ENCODE data around the gene NUSAP1. TPM values are rescaled to one million over a fixed set of nuclear protein-coding genes. Genes with fewer than 3 reads are reported as not detected.
"Not testable (repeated sequence)": the region's sequence is repeated elsewhere in the genome, so short reads cannot be mapped to it uniquely, and the experiment has no call there.

The NUSAP1 gene
- total RNA-seq, 4 donors from 2014 or later: 0.47 to 4.6 (median 3.4) TPM

- Histone ChIP-seq H3K4me3 (no peak overlapping the region), H3K27me3 (no peaks in the 10 kb centered on the region), H3K36me3 (peaks cover 0 to 86% of the 10 kb centered on the region in 2 donors), H3K27ac (no peak overlapping the region), H3K4me1 (peaks cover 0 to 19% (median 3%) of the 10 kb centered on the region in 3 donors), H3K9me3 (no peaks in the 10 kb centered on the region)
- no peak for TF ChIP-seq EP300 (IDR thresholded peaks at IDR 0.05)
- no peak for TF ChIP-seq CTCF (IDR thresholded peaks at IDR 0.05)
- TF ChIP-seq POLR2AphosphoS5 (IDR thresholded peaks at IDR 0.05): no peak
- TF ChIP-seq POLR2A (IDR thresholded peaks at IDR 0.05): no peak
- 46 to 50% methylated on average over 1 of the region's 1 CpG for WGBS, 2 donors (ENCODE audit: low coverage in 1 of 2)
- no peak for ATAC-seq
These were observed 40.2 kb upstream of the NUSAP1 start for GRCh38 chr15:41292521-41292920.

DNA sequence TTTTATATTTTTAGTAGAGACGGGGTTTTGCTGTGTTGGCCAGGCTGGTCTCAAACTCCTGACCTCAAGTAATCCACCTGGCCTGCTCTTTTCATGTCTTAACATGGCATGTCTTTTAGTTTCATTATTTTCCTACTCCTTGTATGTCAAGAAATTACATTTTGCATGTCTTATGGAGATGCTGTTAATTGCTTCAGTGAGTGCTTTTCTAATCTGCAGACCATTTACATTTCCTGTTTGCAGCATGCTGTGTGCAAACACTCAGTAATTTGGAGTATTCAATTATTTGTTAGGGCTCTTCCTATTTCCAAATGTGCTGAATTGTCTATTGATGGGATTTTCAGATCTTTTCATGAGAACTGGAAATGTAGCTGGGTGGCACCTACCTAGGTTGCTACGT lies 31.5 kb upstream of the NUSAP1 start:
- H3K36me3 ChIP-seq: peaks cover 0 to 53% of the 10 kb centered on the region in 2 donors
- H3K27me3 ChIP-seq, ATAC-seq, H3K9me3 ChIP-seq, H3K27ac ChIP-seq, H3K4me1 ChIP-seq, H3K4me3 ChIP-seq: not testable (repeated sequence)
- 88 to 100% methylated on average over 2 of the region's 2 CpGs for WGBS, 2 donors (ENCODE audit: low coverage in 1 of 2)

DNA sequence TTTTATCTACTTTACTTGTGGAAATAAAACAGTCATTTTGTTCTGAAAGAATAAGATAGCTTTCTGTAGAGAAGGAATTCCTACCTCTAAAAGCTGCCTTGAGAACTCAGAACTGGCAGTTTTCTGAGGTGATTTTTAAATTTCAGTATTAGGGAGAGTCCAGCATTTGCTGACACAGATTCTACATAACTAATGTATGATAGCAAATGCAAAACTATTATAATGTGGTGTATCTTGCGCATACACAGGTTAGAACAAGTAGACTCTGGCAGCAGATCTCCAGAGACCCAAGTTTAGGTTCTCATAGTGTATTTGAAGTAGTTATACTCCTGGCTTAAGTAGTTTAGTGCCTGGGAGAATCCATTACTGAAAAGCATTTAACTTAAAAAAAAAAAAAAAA lies 31.1 kb upstream of the NUSAP1 start:
- WGBS, 2 donors (ENCODE audit: low coverage in 1 of 2): 100% methylated on average over 1 of the region's 1 CpG; no CpG with 5 or more reads in 1 of the 2 donors
- Histone ChIP-seq H3K4me3 (no peak overlapping the region), H3K4me1 (no peaks in the 10 kb centered on the region), H3K36me3 (peaks cover 0 to 49% of the 10 kb centered on the region in 2 donors), H3K27ac (no peak overlapping the region), H3K27me3 (no peaks in the 10 kb centered on the region), H3K9me3 (no peaks in the 10 kb centered on the region)
- TF ChIP-seq CTCF (IDR thresholded peaks at IDR 0.05) (no peak), POLR2A (IDR thresholded peaks at IDR 0.05) (no peak), EP300 (IDR thresholded peaks at IDR 0.05) (no peak)
- no peak for ATAC-seq

DNA sequence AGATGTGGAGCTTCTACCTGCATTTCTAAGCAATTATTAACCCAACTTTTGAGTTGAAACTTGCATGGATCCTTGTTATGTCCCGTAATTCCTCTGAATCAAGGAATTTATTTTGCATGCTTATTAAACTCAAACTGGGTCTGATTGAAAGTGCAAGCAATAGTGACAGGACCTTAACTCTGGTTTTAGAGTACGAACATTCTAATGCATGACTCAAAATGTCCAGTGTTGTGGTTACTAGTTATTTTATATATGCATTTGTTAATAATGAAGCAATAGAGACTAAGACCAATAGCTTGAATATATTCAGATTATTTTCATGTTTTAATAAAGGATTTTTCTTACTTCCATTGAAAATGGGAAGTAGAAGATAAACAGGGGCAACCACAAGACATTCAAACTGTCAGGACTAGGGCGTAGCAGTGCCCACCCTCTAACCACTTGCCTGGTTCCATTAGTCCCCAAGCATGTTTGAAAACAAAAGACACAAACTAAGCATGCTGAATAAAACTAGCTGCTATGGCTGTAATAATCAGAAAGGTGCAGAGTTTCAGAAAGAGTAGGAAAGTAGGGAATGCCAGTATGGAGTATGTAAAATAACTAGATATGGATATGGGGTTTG lies 28.4 kb upstream of the NUSAP1 start:
- WGBS, 2 donors (ENCODE audit: low coverage in 1 of 2): 93 to 97% methylated on average over 3 of the region's 3 CpGs

GRCh38 chr15:41307679-41308078 lies 25.0 kb upstream of the NUSAP1 start:
- H3K27me3 ChIP-seq: no peaks in the 10 kb centered on the region
- WGBS, 2 donors (ENCODE audit: low coverage in 1 of 2): 86 to 100% methylated on average over 3 of the region's 5 CpGs
- no peak overlapping the region for H3K27ac ChIP-seq
- no peaks in the 10 kb centered on the region for H3K9me3 ChIP-seq
- no peaks in the 10 kb centered on the region for H3K4me1 ChIP-seq
- peaks cover 0 to 15% of the 10 kb centered on the region in 2 donors for H3K36me3 ChIP-seq
- TF ChIP-seq POLR2AphosphoS5 (IDR thresholded peaks at IDR 0.05): no peak
- no peak overlapping the region for H3K4me3 ChIP-seq
- no peak for ATAC-seq

More for the DNA sequence above, 28.4 kb upstream of the NUSAP1 start:
- TF ChIP-seq CTCF (IDR thresholded peaks at IDR 0.05) (no peak), POLR2A (IDR thresholded peaks at IDR 0.05) (no peak), EP300 (IDR thresholded peaks at IDR 0.05) (no peak), POLR2AphosphoS5 (IDR thresholded peaks at IDR 0.05) (no peak)
- no peaks in the 10 kb centered on the region for H3K9me3 ChIP-seq
- H3K36me3 ChIP-seq: peaks cover 0 to 22% of the 10 kb centered on the region in 2 donors
- no peak overlapping the region for H3K4me3 ChIP-seq
- no peaks in the 10 kb centered on the region for H3K4me1 ChIP-seq
- H3K27ac ChIP-seq: no peak overlapping the region
- H3K27me3 ChIP-seq: no peaks in the 10 kb centered on the region
- no peak for ATAC-seq

DNA sequence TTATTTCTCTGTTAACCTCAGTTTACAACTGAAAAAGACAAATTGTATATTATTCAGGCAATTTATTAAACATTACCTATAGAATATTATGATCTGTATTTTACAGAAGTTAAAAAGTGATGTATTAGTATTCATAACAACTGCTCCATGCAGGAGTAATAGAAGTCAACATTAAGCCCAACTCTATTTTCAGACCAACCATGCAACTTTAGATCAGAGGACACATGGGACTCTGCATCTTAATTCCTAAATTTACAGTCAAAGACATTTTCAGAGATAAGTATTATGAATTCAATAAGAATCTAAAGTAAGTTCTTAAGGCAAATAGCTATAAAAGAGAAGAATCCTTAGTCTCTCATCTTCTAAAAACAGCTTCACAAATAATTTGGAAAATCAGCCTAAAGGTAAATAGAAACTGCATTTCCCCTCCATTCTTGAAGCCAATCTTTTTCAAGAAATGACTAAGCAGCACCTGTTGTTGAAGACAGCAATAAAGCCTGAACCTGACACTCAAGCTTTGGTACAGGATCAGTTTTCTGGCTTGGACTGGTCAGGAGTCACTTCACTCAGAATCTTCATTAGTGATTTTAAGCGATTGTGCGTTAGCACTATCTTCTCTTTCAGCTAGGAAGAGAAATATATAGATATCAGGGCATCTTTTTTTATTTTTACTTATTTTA lies 23.3 kb upstream of the NUSAP1 start:
- Histone ChIP-seq H3K4me1 (no peaks in the 10 kb centered on the region), H3K27me3 (no peaks in the 10 kb centered on the region), H3K36me3 (peaks cover 0 to 18% of the 10 kb centered on the region in 2 donors), H3K9me3 (no peaks in the 10 kb centered on the region), H3K27ac (no peak overlapping the region), H3K4me3 (no peak overlapping the region)
- WGBS, 2 donors (ENCODE audit: low coverage in 1 of 2): 67 to 100% methylated on average over 2 of the region's 2 CpGs
- TF ChIP-seq EP300 (IDR thresholded peaks at IDR 0.05) (no peak), CTCF (IDR thresholded peaks at IDR 0.05) (no peak), POLR2A (IDR thresholded peaks at IDR 0.05) (no peak), POLR2AphosphoS5 (IDR thresholded peaks at IDR 0.05) (no peak)
- ATAC-seq: no peak

- not testable (repeated sequence) for H3K4me3 ChIP-seq, H3K9me3 ChIP-seq, ATAC-seq, H3K27ac ChIP-seq, H3K27me3 ChIP-seq, H3K4me1 ChIP-seq, H3K36me3 ChIP-seq
- no CpG with 5 or more reads among the region's 39 CpGs for WGBS, 2 donors (ENCODE audit: low coverage in 1 of 2)
These were observed 11.8 kb upstream of the NUSAP1 start for GRCh38 chr15:41320805-41321330.

Data from gastroesophageal sphincter (tissue), 4 donors.